SK-N-SH (cell line): ENCODE measurements around the gene KRT80. TPM values are rescaled to one million over a fixed set of nuclear protein-coding genes. Genes with fewer than 3 reads are reported as not detected.
A peak's percentile ranks its signal among the peaks of the same experiment; 100 is the strongest.

ENCODE experiments used
- CTCF ChIA-PET: fragments of 300-600, 350-600 bp; formaldehyde crosslinking; extraction: SDS; loops from one replicate; lab custom pipeline; 2021; lab: Yijun Ruan, JAX
- POLR2A ChIA-PET: fragments of 350-600 bp; sonication (Branson Sonifier 250); formaldehyde crosslinking; extraction: SDS; loops from one replicate; lab custom pipeline; 2020; ENCODE audit warnings: antibody characterized with exemption, inconsistent platforms; lab: Yijun Ruan, JAX
- DNase-seq: peaks from one replicate; pipeline ENCODE4 v3.0.0; 2012
- H2AFZ ChIP-seq: fragments of 200-600 bp; sonication (generic); 2 replicates; pipeline ENCODE4 v1.8.1; 2016; ENCODE audit warnings: antibody characterized with exemption, mild to moderate bottlenecking, low read depth
- H3F3A ChIP-seq: fragments of 200-600 bp; sonication (generic); replicated peaks from 2 replicates; pipeline ENCODE3; 2016; ENCODE audit warnings: antibody characterized with exemption, mild to moderate bottlenecking; ENCODE audit not compliant: insufficient read depth
- H3K27ac ChIP-seq, 2 experiments: fragments of 200-500 bp in 1 of 2; fragments of 200-600 bp in 1 of 2; sonication (Bioruptor generic) in 1 of 2; sonication (generic), shearing (Covaris generic) in 1 of 2; 2 replicates each; pipeline versions ENCODE4 v1.5.1 to v1.6.1; 2014 to 2016; ENCODE audit warnings: low read depth in 2 of 2, inconsistent platforms in 1 of 2, low read length in 1 of 2, mild to moderate bottlenecking in 1 of 2, mixed read lengths in 1 of 2
- H3K27me3 ChIP-seq: fragments of 200-600 bp; sonication (generic), shearing (Covaris generic); 2 replicates; pipeline ENCODE4 v1.6.1; 2016; ENCODE audit warnings: mixed run types; ENCODE audit not compliant: insufficient read depth
- H3K36me3 ChIP-seq, 2 experiments: fragments of 200-500 bp in 1 of 2; fragments of 200-600 bp in 1 of 2; sonication (Bioruptor generic) in 1 of 2; sonication (generic) in 1 of 2; replicated peaks in 1 of 2; 2 replicates each; pipeline versions ENCODE3 to v1.5.1; 2014 to 2016; ENCODE audit warnings: low read length in 1 of 2, mild to moderate bottlenecking in 1 of 2; ENCODE audit not compliant: insufficient read depth in 2 of 2, control insufficient read depth in 1 of 2
- H3K4me1 ChIP-seq, 2 experiments: fragments of 200-500 bp in 1 of 2; fragments of 200-600 bp in 1 of 2; sonication (Bioruptor generic) in 1 of 2; sonication (generic), shearing (Covaris generic) in 1 of 2; 2 replicates each; pipeline versions ENCODE4 v1.5.1 to v1.6.1; 2014 to 2016; ENCODE audit warnings: low read depth in 1 of 2, low read length in 1 of 2, mixed run types in 1 of 2; ENCODE audit not compliant: insufficient read depth in 2 of 2, control insufficient read depth in 1 of 2
- H3K4me2 ChIP-seq: fragments of 200-600 bp; sonication (generic), shearing (Covaris generic); 2 replicates; pipeline ENCODE4 v1.6.1; 2017; ENCODE audit warnings: mixed run types
- H3K4me3 ChIP-seq, 2 experiments: fragments of 200-500 bp in 1 of 2; fragments of 200-600 bp in 1 of 2; sonication (Bioruptor generic) in 1 of 2; sonication (generic), shearing (Covaris generic) in 1 of 2; 2 replicates each; pipeline versions ENCODE4 v1.5.1 to v1.8.1; 2014 to 2016; ENCODE audit warnings: low read depth in 2 of 2, inconsistent platforms in 1 of 2, low read length in 1 of 2, mild to moderate bottlenecking in 1 of 2, mixed read lengths in 1 of 2, moderate library complexity in 1 of 2
- H3K79me2 ChIP-seq: fragments of 200-600 bp; sonication (generic); 2 replicates; pipeline ENCODE4 v1.8.1; 2017; ENCODE audit warnings: mild to moderate bottlenecking; ENCODE audit not compliant: insufficient read depth
- H3K9ac ChIP-seq: fragments of 200-600 bp; sonication (generic); 2 replicates; pipeline ENCODE4 v1.6.1; 2017; ENCODE audit warnings: mixed run types
- H3K9me2 ChIP-seq: fragments of 200-600 bp; sonication (generic); 2 replicates; pipeline ENCODE4 v1.6.1; 2017; ENCODE audit warnings: mixed run types
- H3K9me3 ChIP-seq: fragments of 200-600 bp; sonication (generic); 2 replicates; pipeline ENCODE4 v1.6.1; 2017; ENCODE audit warnings: mixed run types, mild to moderate bottlenecking, moderate library complexity
- H4K20me1 ChIP-seq: fragments of 200-600 bp; sonication (generic); 2 replicates; pipeline ENCODE4 v1.6.1; 2017; ENCODE audit warnings: mild to moderate bottlenecking, mixed run types; ENCODE audit not compliant: insufficient read depth
- CHD2 ChIP-seq: fragments of 150-350 bp; IDR thresholded peaks from 2 replicates; pipeline ENCODE4 v1.6.1; 2018; ENCODE audit warnings: low read length; ENCODE audit not compliant: partially characterized antibody
- ELF1 ChIP-seq: IDR thresholded peaks from 2 replicates; pipeline ENCODE4 v1.4.0; 2012
- EP300 ChIP-seq, 2 experiments: IDR thresholded peaks; 2 replicates each; pipeline versions ENCODE4 v1.4.0 to v1.6.1; 2012; ENCODE audit warnings: borderline replicate concordance in 1 of 2, low read depth in 1 of 2, low read length in 1 of 2
- EZH2phosphoT487 ChIP-seq: fragments of 200-600 bp; sonication (generic); IDR thresholded peaks from 2 replicates; pipeline ENCODE4 v1.6.1; 2017; ENCODE audit warnings: low read depth, mixed run types, mild to moderate bottlenecking, antibody characterized with exemption, moderate library complexity, borderline replicate concordance
- FOSL2 ChIP-seq: IDR thresholded peaks from 2 replicates; pipeline ENCODE4 v1.4.0; 2012; ENCODE audit warnings: low read depth, mild to moderate bottlenecking, moderate library complexity, borderline replicate concordance
- FOXJ3 ChIP-seq: sonication (generic); formaldehyde crosslinking; IDR thresholded peaks from 2 replicates; pipeline ENCODE4 v1.5.1; 2020; ENCODE audit warnings: mild to moderate bottlenecking, missing genetic modification reagents
- GABPA ChIP-seq: IDR thresholded peaks from 2 replicates; pipeline ENCODE4 v1.4.0; 2012; ENCODE audit warnings: low read depth, mild to moderate bottlenecking
- GATA2 ChIP-seq: sonication (generic); formaldehyde crosslinking; IDR thresholded peaks from 2 replicates; pipeline ENCODE4 v1.5.0; 2020; ENCODE audit warnings: mild to moderate bottlenecking, missing genetic modification reagents
- MAX ChIP-seq: IDR thresholded peaks from 2 replicates; pipeline ENCODE4 v1.4.0; 2012; ENCODE audit warnings: low read depth
- MXI1 ChIP-seq: IDR thresholded peaks from 2 replicates; pipeline ENCODE4 v1.6.1; 2012; ENCODE audit warnings: mild to moderate bottlenecking, low read depth, low read length, improper control_type of control experiment
- NFIC ChIP-seq: IDR thresholded peaks from 2 replicates; pipeline ENCODE4 v1.4.0; 2012; ENCODE audit warnings: borderline replicate concordance
- NRF1 ChIP-seq: IDR thresholded peaks from 2 replicates; pipeline ENCODE4 v1.6.1; 2012; ENCODE audit warnings: low read depth, mild to moderate bottlenecking, low read length
- RAD21 ChIP-seq: IDR thresholded peaks from 2 replicates; pipeline ENCODE4 v1.6.1; 2012; ENCODE audit warnings: mild to moderate bottlenecking, low read length
- RCOR1 ChIP-seq: fragments of 150-350 bp; IDR thresholded peaks from 2 replicates; pipeline ENCODE4 v1.6.1; 2017; ENCODE audit warnings: antibody characterized with exemption, low read length
- RXRA ChIP-seq: IDR thresholded peaks from 2 replicates; pipeline ENCODE4 v1.4.0; 2012; ENCODE audit warnings: low read depth, mild to moderate bottlenecking, borderline replicate concordance
- SIN3A ChIP-seq: IDR thresholded peaks from 2 replicates; pipeline ENCODE4 v1.6.1; 2012; ENCODE audit warnings: low read depth, mild to moderate bottlenecking, low read length, moderate library complexity, borderline replicate concordance
- SMC3 ChIP-seq: IDR thresholded peaks from 2 replicates; pipeline ENCODE4 v1.6.1; 2012; ENCODE audit warnings: low read depth, low read length, improper control_type of control experiment
- TCF12 ChIP-seq: IDR thresholded peaks from 2 replicates; pipeline ENCODE4 v1.4.0; 2012
- TEAD4 ChIP-seq: IDR thresholded peaks from 2 replicates; pipeline ENCODE4 v1.4.0; 2012; ENCODE audit warnings: mild to moderate bottlenecking, borderline replicate concordance; ENCODE audit not compliant: insufficient read depth
- WGBS: methylation state at CpG from one replicate; pipeline ENCODE4 v1.1.6; 2017; ENCODE audit warnings: low lambda C conversion rate; 5-methylcytosine and 5-hydroxymethylcytosine counted together
- polyA plus RNA-seq, 3 experiments: library from polyadenylated mRNA; depleted of rRNA; stranded (reverse); fragments of >200 nt; gene quantifications; 2 replicates each; pipeline ENCODE4 v1.2.3, GENCODE V29; 2012

Gene KRT80
- polyA plus RNA-seq, 1 of the 3 experiments (the other 2 are of a cell fraction), result 14.9 TPM

- Histone ChIP-seq H3K36me3 (no peaks in the 10 kb centered on the region), H3K27me3 (no peaks in the 10 kb centered on the region), H3F3A (peaks cover 20% of the 10 kb centered on the region), H3K9me3 (no peaks in the 10 kb centered on the region), H3K4me2 (0 out of 2 replicates have a peak overlapping the region, but pooled peaks have one; percentile 10), H3K9me2 (no peaks in the 10 kb centered on the region), H3K4me3 (no peak overlapping the region), H2AFZ (no peak overlapping the region; the same call in 1 of the 2 replicates), H3K4me1 (peaks cover 34 to 84% of the 10 kb centered on the region in 2 experiments), H3K27ac (peak overlapping the region; percentile 49 to 100), H3K79me2 (no peaks in the 10 kb centered on the region), H4K20me1 (no peaks in the 10 kb centered on the region), H3K9ac (no peak overlapping the region)
- CTCF ChIA-PET, result interaction anchor here (0.9 to 1.6 kb wide), 3 partner anchors 16 to 123 kb away, joined by 3 to 6 read pairs (median 3); no protein-coding TSS in a partner anchor
- POLR2A ChIA-PET, result interaction anchor here (6.7 kb wide), 1 partner anchor 19 kb away, joined by 53 read pairs; no protein-coding TSS in a partner anchor
- DNase-seq, result no peak
- TF ChIP-seq NRF1 (no peak), EZH2phosphoT487 (no peak), RCOR1 (no peak), ELF1 (no peak), MXI1 (no peak), TEAD4 (no peak), GABPA (no peak), FOSL2 (peak; percentile 66; the same call in 1 of the 2 replicates), SIN3A (no peak), RXRA (no peak), TCF12 (0 out of 2 replicates have a peak, but pooled peaks have one; percentile 4), MAX (no peak), EP300 (IDR thresholded peaks at IDR 0.05; ENCODE audit: borderline replicate concordance in 1 of 2, low read depth in 1 of 2, low read length in 1 of 2) (no peak), SMC3 (no peak), RAD21 (no peak)
- 82% methylated on average over 17 of the region's 18 CpGs for WGBS
Observed at GRCh38 chr12:52204095-52204930, 12.5 kb upstream of the KRT80 start.

- DNase-seq, result peak; percentile 63
- POLR2A ChIA-PET, result interaction anchor here (0.6 to 6.7 kb wide), 2 partner anchors 18 to 21 kb away, joined by 3 to 53 read pairs; no protein-coding TSS in a partner anchor
- Histone ChIP-seq H3K27ac (peak overlapping the region; percentile 49 to 100), H3K4me2 (peak overlapping the region; percentile 35; the same call in 1 of the 2 replicates), H3F3A (peaks cover 20% of the 10 kb centered on the region), H3K9me2 (no peaks in the 10 kb centered on the region), H3K27me3 (no peaks in the 10 kb centered on the region), H3K4me3 (peak overlapping the region in 1 of 2 experiments; percentile 4; a peak in 1 of 4 replicates), H3K36me3 (no peaks in the 10 kb centered on the region), H3K4me1 (peaks cover 34 to 84% of the 10 kb centered on the region in 2 experiments), H3K79me2 (no peaks in the 10 kb centered on the region), H3K9me3 (no peaks in the 10 kb centered on the region), H2AFZ (peak overlapping the region; percentile 42; the same call in 1 of the 2 replicates), H4K20me1 (no peaks in the 10 kb centered on the region), H3K9ac (peak overlapping the region; percentile 36; the same call in 1 of the 2 replicates)
- CTCF ChIA-PET, result interaction anchor here (0.9 to 1.6 kb wide), 3 partner anchors 17 to 124 kb away, joined by 3 to 6 read pairs (median 3); no protein-coding TSS in a partner anchor
- WGBS, result 32% methylated on average over 12 of the region's 19 CpGs
- peak in 1 of 2 experiments; percentile 54; a peak in 1 of 4 replicates for TF ChIP-seq EP300 (IDR thresholded peaks at IDR 0.05; ENCODE audit: borderline replicate concordance in 1 of 2, low read depth in 1 of 2, low read length in 1 of 2)
- TF ChIP-seq MAX, result 0 out of 2 replicates have a peak, but pooled peaks have one; percentile 19
- no peak for TF ChIP-seq SMC3
- TF ChIP-seq TCF12, result no peak
- TF ChIP-seq NFIC, result no peak
- peak; percentile 71; the same call in 1 of the 2 replicates for TF ChIP-seq MXI1
- peak; percentile 10 for TF ChIP-seq CHD2
- peak; percentile 85 for TF ChIP-seq GATA2 (CRISPR knock-in tag)
- 0 out of 2 replicates have a peak, but pooled peaks have one; percentile 52 for TF ChIP-seq RCOR1
- peak; percentile 67; the same call in 1 of the 2 replicates for TF ChIP-seq FOXJ3 (CRISPR knock-in tag)
Observed at GRCh38 chr12:52203079-52203921, 11.5 kb upstream of the KRT80 start.
